ENCODE data around the gene NDST1.
"Not testable (repeated sequence)": the region's sequence is repeated elsewhere in the genome, so short reads cannot be mapped to it uniquely, and the experiment has no call there.

NDST1 gene

GRCh38 chr5:150506571-150507473, 1.1 kb upstream of the NDST1 start:
- in situ Hi-C loops (cut with MboI; ENCODE audit: low sequenced_read_pairs), result no loop called here

- in situ Hi-C loops (cut with MboI; ENCODE audit: low sequenced_read_pairs), result no loop called here
These were observed 328 bp downstream of the NDST1 start for GRCh38 chr5:150508277-150508640.

GRCh38 chr5:150508828-150509227, 897 bp downstream of the NDST1 start:
- in situ Hi-C loops (cut with MboI; ENCODE audit: low sequenced_read_pairs), result no loop called here

- in situ Hi-C loops (cut with MboI; ENCODE audit: low sequenced_read_pairs), result no loop called here
These were observed 2.1 kb downstream of the NDST1 start for GRCh38 chr5:150509992-150510391.

- in situ Hi-C loops (cut with MboI; ENCODE audit: low sequenced_read_pairs), result no loop called here
These were observed 2.7 kb downstream of the NDST1 start for GRCh38 chr5:150510460-150511263.

GRCh38 chr5:150511578-150512367, 3.8 kb downstream of the NDST1 start:
- in situ Hi-C loops (cut with MboI; ENCODE audit: low sequenced_read_pairs), result no loop called here

- in situ Hi-C loops (cut with MboI; ENCODE audit: low sequenced_read_pairs), result no loop called here
These were observed 4.4 kb downstream of the NDST1 start for GRCh38 chr5:150512368-150512747.

GRCh38 chr5:150513375-150514309, 5.7 kb downstream of the NDST1 start:
- in situ Hi-C loops (cut with MboI; ENCODE audit: low sequenced_read_pairs), result no loop called here

- in situ Hi-C loops (cut with MboI; ENCODE audit: low sequenced_read_pairs), result no loop called here
These were observed 6.8 kb downstream of the NDST1 start for GRCh38 chr5:150514708-150515211.

- in situ Hi-C loops (cut with MboI; ENCODE audit: low sequenced_read_pairs), result no loop called here
These were observed 7.5 kb downstream of the NDST1 start for GRCh38 chr5:150515446-150515845.

GRCh38 chr5:150516011-150516410, 8.1 kb downstream of the NDST1 start:
- in situ Hi-C loops (cut with MboI; ENCODE audit: low sequenced_read_pairs), result no loop called here

- in situ Hi-C loops (cut with MboI; ENCODE audit: low sequenced_read_pairs), result no loop called here
These were observed 9.6 kb downstream of the NDST1 start for GRCh38 chr5:150517272-150518152.

GRCh38 chr5:150518712-150519559, 11.0 kb downstream of the NDST1 start:
- in situ Hi-C loops (cut with MboI; ENCODE audit: low sequenced_read_pairs), result not testable (repeated sequence)

- in situ Hi-C loops (cut with MboI; ENCODE audit: low sequenced_read_pairs), result no loop called here
These were observed 11.6 kb downstream of the NDST1 start for GRCh38 chr5:150519560-150519945.

GRCh38 chr5:150519978-150520377, 12.0 kb downstream of the NDST1 start:
- in situ Hi-C loops (cut with MboI; ENCODE audit: low sequenced_read_pairs), result no loop called here

GRCh38 chr5:150520747-150521521, 13.0 kb downstream of the NDST1 start:
- in situ Hi-C loops (cut with MboI; ENCODE audit: low sequenced_read_pairs), result no loop called here

- in situ Hi-C loops (cut with MboI; ENCODE audit: low sequenced_read_pairs), result no loop called here
These were observed 13.5 kb downstream of the NDST1 start for GRCh38 chr5:150521522-150521817.

All from HL-60/S4 treated with phorbol 12-myristate 13-acetate at 8.2 ng/mL for 4 days and 3 days (cell line).